ENCODE results near the gene CARMIL1.

DNA sequence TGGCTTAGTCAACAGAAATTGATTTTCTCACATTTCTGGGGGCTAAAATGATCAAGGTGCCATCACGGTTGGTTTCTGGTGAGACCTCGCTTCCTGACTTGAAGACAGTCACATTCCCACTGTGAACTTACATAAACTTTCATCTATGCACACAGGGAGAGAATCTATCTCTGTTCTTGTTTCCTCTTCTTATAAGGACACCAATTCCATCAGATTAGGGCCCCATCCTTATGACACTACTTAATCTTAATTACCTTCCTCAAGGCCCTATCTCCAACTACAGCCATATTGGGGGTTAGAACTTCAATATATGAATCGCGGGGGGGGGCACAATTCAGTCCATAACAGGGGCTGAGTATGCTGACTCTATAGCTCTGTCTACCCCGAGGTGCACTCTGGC is 362.2 kb downstream of the CARMIL1 start:
- TF ChIP-seq, protein P1, sequence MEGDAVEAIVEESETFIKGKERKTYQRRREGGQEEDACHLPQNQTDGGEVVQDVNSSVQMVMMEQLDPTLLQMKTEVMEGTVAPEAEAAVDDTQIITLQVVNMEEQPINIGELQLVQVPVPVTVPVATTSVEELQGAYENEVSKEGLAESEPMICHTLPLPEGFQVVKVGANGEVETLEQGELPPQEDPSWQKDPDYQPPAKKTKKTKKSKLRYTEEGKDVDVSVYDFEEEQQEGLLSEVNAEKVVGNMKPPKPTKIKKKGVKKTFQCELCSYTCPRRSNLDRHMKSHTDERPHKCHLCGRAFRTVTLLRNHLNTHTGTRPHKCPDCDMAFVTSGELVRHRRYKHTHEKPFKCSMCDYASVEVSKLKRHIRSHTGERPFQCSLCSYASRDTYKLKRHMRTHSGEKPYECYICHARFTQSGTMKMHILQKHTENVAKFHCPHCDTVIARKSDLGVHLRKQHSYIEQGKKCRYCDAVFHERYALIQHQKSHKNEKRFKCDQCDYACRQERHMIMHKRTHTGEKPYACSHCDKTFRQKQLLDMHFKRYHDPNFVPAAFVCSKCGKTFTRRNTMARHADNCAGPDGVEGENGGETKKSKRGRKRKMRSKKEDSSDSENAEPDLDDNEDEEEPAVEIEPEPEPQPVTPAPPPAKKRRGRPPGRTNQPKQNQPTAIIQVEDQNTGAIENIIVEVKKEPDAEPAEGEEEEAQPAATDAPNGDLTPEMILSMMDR (IDR thresholded peaks at IDR 0.05), result no peak
- no peak for TF ChIP-seq POLR2A (IDR thresholded peaks at IDR 0.05)
